Measurements from ENCODE around the gene GLT8D2.

GLT8D2 gene

GRCh38 chr12:104002686-104003085, 47.3 kb downstream of the GLT8D2 start:
- Histone ChIP-seq H3K27me3 (ENCODE audit: insufficient read depth, poor library complexity, severe bottlenecking) (peaks cover 2% of the 10 kb centered on the region), H3K4me3 (replicated peaks; ENCODE audit: insufficient read depth, low read length) (no peak overlapping the region), H3K27ac (replicated peaks) (no peak overlapping the region)
- no peak for DNase-seq (ENCODE audit: low read depth in 1 of 2, low spot score in 1 of 2)
- no peak for TF ChIP-seq SPI1 (IDR thresholded peaks at IDR 0.05; ENCODE audit: borderline replicate concordance, low read depth)

DNA sequence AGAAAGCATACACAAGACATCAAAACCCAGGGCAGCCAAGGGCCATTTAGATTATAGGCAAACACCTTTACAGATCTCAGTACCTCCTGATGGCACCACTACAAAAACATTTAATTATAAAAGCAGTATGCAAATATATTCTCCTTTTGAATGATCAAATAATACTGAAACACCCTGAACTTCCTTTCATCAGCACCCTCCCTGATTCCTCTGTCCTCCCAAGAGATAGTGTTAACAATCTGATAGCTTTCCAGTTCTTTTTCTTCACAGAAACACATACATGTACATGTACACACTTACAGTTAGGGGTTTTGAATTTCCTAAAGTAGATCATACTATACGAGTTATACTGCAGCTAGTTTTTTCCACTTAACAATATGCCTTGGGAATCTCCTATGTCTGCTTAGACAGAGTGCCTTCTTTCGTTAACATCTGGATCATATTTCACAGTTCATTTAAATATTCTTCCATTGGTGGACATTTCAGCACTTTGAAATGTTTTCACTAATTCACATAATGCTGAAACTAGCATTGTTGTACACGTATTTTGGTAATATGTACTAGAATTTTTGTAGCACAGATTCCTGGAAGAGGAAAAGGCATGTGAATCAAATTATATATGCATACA, 49.1 kb downstream of the GLT8D2 start:
- H3K27ac ChIP-seq (replicated peaks) = no peak overlapping the region
- no peak for DNase-seq (ENCODE audit: low read depth in 1 of 2, low spot score in 1 of 2)
- no peak overlapping the region for H3K4me3 ChIP-seq (replicated peaks; ENCODE audit: insufficient read depth, low read length)
- H3K27me3 ChIP-seq (ENCODE audit: insufficient read depth, poor library complexity, severe bottlenecking) = peaks cover 2% of the 10 kb centered on the region
- TF ChIP-seq, protein P1, sequence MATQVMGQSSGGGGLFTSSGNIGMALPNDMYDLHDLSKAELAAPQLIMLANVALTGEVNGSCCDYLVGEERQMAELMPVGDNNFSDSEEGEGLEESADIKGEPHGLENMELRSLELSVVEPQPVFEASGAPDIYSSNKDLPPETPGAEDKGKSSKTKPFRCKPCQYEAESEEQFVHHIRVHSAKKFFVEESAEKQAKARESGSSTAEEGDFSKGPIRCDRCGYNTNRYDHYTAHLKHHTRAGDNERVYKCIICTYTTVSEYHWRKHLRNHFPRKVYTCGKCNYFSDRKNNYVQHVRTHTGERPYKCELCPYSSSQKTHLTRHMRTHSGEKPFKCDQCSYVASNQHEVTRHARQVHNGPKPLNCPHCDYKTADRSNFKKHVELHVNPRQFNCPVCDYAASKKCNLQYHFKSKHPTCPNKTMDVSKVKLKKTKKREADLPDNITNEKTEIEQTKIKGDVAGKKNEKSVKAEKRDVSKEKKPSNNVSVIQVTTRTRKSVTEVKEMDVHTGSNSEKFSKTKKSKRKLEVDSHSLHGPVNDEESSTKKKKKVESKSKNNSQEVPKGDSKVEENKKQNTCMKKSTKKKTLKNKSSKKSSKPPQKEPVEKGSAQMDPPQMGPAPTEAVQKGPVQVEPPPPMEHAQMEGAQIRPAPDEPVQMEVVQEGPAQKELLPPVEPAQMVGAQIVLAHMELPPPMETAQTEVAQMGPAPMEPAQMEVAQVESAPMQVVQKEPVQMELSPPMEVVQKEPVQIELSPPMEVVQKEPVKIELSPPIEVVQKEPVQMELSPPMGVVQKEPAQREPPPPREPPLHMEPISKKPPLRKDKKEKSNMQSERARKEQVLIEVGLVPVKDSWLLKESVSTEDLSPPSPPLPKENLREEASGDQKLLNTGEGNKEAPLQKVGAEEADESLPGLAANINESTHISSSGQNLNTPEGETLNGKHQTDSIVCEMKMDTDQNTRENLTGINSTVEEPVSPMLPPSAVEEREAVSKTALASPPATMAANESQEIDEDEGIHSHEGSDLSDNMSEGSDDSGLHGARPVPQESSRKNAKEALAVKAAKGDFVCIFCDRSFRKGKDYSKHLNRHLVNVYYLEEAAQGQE (IDR thresholded peaks at IDR 0.05; ENCODE audit: insufficient replicate concordance, low read depth) = no peak
- TF ChIP-seq POLR2AphosphoS5 (IDR thresholded peaks at IDR 0.05; ENCODE audit: low read depth) = no peak
- TF ChIP-seq CTCF (IDR thresholded peaks at IDR 0.05; ENCODE audit: insufficient read depth, low read length) = no peak
- no peak for TF ChIP-seq SPI1 (IDR thresholded peaks at IDR 0.05; ENCODE audit: borderline replicate concordance, low read depth)
- TF ChIP-seq GABPA (IDR thresholded peaks at IDR 0.05; ENCODE audit: low read depth) = no peak

DNA sequence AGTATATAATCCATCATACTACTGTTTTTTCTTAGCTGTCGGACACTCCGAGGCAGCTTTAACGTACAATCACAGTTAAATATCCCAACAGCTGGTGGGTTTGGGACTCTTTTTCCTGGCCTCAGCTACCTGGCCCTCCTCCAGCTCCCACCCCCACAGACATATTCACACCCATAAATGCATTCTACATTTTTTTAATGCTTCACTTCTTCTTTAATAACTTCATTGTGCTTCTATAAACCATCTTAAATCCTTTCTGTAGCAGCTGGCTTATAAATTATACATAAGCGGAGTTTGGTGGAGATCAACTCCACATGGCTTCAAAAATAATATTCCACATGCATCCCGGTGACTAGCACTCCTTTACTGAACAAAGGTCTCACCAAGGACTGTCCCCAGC, 51.0 kb downstream of the GLT8D2 start:
- Histone ChIP-seq H3K27ac (replicated peaks) (no peak overlapping the region), H3K4me3 (replicated peaks; ENCODE audit: insufficient read depth, low read length) (no peak overlapping the region), H3K27me3 (ENCODE audit: insufficient read depth, poor library complexity, severe bottlenecking) (peaks cover 2% of the 10 kb centered on the region)
- no peak for DNase-seq (ENCODE audit: low read depth in 1 of 2, low spot score in 1 of 2)
- TF ChIP-seq GABPA (IDR thresholded peaks at IDR 0.05; ENCODE audit: low read depth) (no peak), SPI1 (IDR thresholded peaks at IDR 0.05; ENCODE audit: borderline replicate concordance, low read depth) (no peak), POLR2AphosphoS5 (IDR thresholded peaks at IDR 0.05; ENCODE audit: low read depth) (no peak), CTCF (IDR thresholded peaks at IDR 0.05; ENCODE audit: insufficient read depth, low read length) (no peak)
- TF ChIP-seq, protein P1 (IDR thresholded peaks at IDR 0.05; ENCODE audit: insufficient replicate concordance, low read depth) = no peak

- Histone ChIP-seq H3K27me3 (ENCODE audit: insufficient read depth, poor library complexity, severe bottlenecking) (no peaks in the 10 kb centered on the region), H3K27ac (replicated peaks) (no peak overlapping the region), H3K4me3 (replicated peaks; ENCODE audit: insufficient read depth, low read length) (no peak overlapping the region)
- no peak for TF ChIP-seq POLR2AphosphoS5 (IDR thresholded peaks at IDR 0.05; ENCODE audit: low read depth)
- no peak for TF ChIP-seq CTCF (IDR thresholded peaks at IDR 0.05; ENCODE audit: insufficient read depth, low read length)
- TF ChIP-seq SPI1 (IDR thresholded peaks at IDR 0.05; ENCODE audit: borderline replicate concordance, low read depth) = no peak
- TF ChIP-seq, protein P1 (IDR thresholded peaks at IDR 0.05; ENCODE audit: insufficient replicate concordance, low read depth) = no peak
- TF ChIP-seq GABPA (IDR thresholded peaks at IDR 0.05; ENCODE audit: low read depth) = no peak
- no peak for DNase-seq (ENCODE audit: low read depth in 1 of 2, low spot score in 1 of 2)
Measured at GRCh38 chr12:103997286-103997900, 52.6 kb downstream of the GLT8D2 start.
